Suprapubic skin (tissue), 4 donors: Measurements from ENCODE around the gene MR1.

Source experiments
- CTCF ChIP-seq, 2 donors: fragments of 200-600 bp in 1 of 2; fragments of 450-650 bp in 1 of 2; sonication (generic) in 1 of 2; IDR thresholded peaks; one replicate each; pipeline ENCODE4 v1.5.1; 2016 to 2019; ENCODE audit warnings: antibody characterized with exemption in 2 of 2, mild to moderate bottlenecking in 1 of 2, moderate library complexity in 1 of 2
- EP300 ChIP-seq: sonication (generic); formaldehyde crosslinking; IDR thresholded peaks from one replicate; pipeline ENCODE4 v1.6.1; 2017; ENCODE audit warnings: antibody characterized with exemption
- POLR2A ChIP-seq, 2 donors: fragments of 450-650 bp; IDR thresholded peaks; one replicate each; pipeline ENCODE4 v1.6.1; 2017; ENCODE audit warnings: antibody characterized with exemption in 2 of 2, mild to moderate bottlenecking in 2 of 2, moderate library complexity in 2 of 2
- POLR2AphosphoS5 ChIP-seq, 3 donors: sonication (generic); formaldehyde crosslinking; IDR thresholded peaks; one replicate each; pipeline ENCODE4 v1.6.1; 2017; ENCODE audit warnings: antibody characterized with exemption in 3 of 3

GRCh38 chr1:181062836-181063428, 29.1 kb downstream of the MR1 start:
- no peak for TF ChIP-seq POLR2AphosphoS5 (IDR thresholded peaks at IDR 0.05)
- TF ChIP-seq POLR2A (IDR thresholded peaks at IDR 0.05): no peak
- no peak for TF ChIP-seq CTCF (IDR thresholded peaks at IDR 0.05)
- no peak for TF ChIP-seq EP300
